K562 (cell line): ENCODE results near the gene DEDD. TPM values are rescaled to one million over a fixed set of nuclear protein-coding genes. Genes with fewer than 3 reads are reported as not detected.

Experiments used
- BCLAF1 ChIP-seq, 2 experiments: fragments of 450-650 bp in 1 of 2; IDR thresholded peaks; 2 replicates each; pipeline ENCODE4 v1.6.1; 2011 to 2017; ENCODE audit warnings: low read depth in 2 of 2, antibody characterized with exemption in 1 of 2, borderline replicate concordance in 1 of 2, low read length in 1 of 2, mild to moderate bottlenecking in 1 of 2, mixed read lengths in 1 of 2; ENCODE audit not compliant: control insufficient read depth in 1 of 2
- FOS ChIP-seq: IDR thresholded peaks from 3 replicates; pipeline ENCODE4 v1.6.1; 2011; ENCODE audit not compliant: insufficient read length; ENCODE audit errors: extremely low read depth
- FOSL1 ChIP-seq: fragments of 200-800 bp; sonication (Bioruptor generic); conservative IDR thresholded peaks from 2 replicates; pipeline ENCODE4 v1.6.1; 2016; ENCODE audit warnings: missing genetic modification characterization, missing compliant biosample characterization
- KDM5B ChIP-seq: fragments of 200-600 bp; sonication (generic); IDR thresholded peaks from 2 replicates; pipeline ENCODE4 v1.6.1; 2012; ENCODE audit warnings: low read depth, mild to moderate bottlenecking, moderate library complexity, low read length, control low read depth, inconsistent platforms; ENCODE audit not compliant: insufficient replicate concordance
- PCBP2 ChIP-seq: fragments of 200-400 bp; formaldehyde crosslinking; IDR thresholded peaks from 2 replicates; pipeline ENCODE4 v1.6.1; 2018; ENCODE audit warnings: low read length, low read depth, mild to moderate bottlenecking, moderate library complexity; ENCODE audit not compliant: poor library complexity, severe bottlenecking
- RBM25 ChIP-seq: fragments of 200-400 bp; formaldehyde crosslinking; IDR thresholded peaks from 2 replicates; pipeline ENCODE4 v1.6.1; 2018; ENCODE audit warnings: low read length, low read depth, moderate library complexity; ENCODE audit not compliant: severe bottlenecking
- RREB1 ChIP-seq: fragments of 250-450 bp; sonication (Bioruptor Pico); IDR thresholded peaks from 2 replicates; pipeline ENCODE4 v1.4.0; 2020
- SRF ChIP-seq, 2 experiments: fragments of 250-450, 450-650 bp in 1 of 2; sonication (Bioruptor Pico) in 1 of 2; sonication (generic) in 1 of 2; formaldehyde crosslinking; IDR thresholded peaks; 2 replicates each; pipeline versions ENCODE4 v1.5.0 to v1.5.1; 2020 to 2022; ENCODE audit warnings: mild to moderate bottlenecking in 1 of 2, missing genetic modification reagents in 1 of 2
- TAL1 ChIP-seq: fragments of 450-650 bp; IDR thresholded peaks from 2 replicates; pipeline ENCODE4 v1.6.1; 2016; ENCODE audit warnings: mild to moderate bottlenecking
- ZBTB49 ChIP-seq: sonication (generic); formaldehyde crosslinking; IDR thresholded peaks from 2 replicates; pipeline ENCODE4 v1.8.0; 2022; ENCODE audit warnings: missing genetic modification reagents, mild to moderate bottlenecking, borderline replicate concordance
- polyA plus RNA-seq, 8 experiments: library from polyadenylated mRNA; depleted of rRNA in 4 of 8; stranded (reverse) in 5 of 8; unstranded in 3 of 8; fragments of >200 nt; fragmentation: Nextera tagmentation in 2 of 8; fragmentation: Illumina TruSeq in 1 of 8; extraction: Ambion mirVana in 2 of 8; extraction: Trizol in 1 of 8; gene quantifications; 2 replicates each; pipeline versions ENCODE4 v1.2.1 to v1.2.3, GENCODE V29; 2011 to 2014; ENCODE audit warnings: inconsistent platforms in 1 of 8, missing spikeins in 1 of 8
- total RNA-seq, 7 experiments: library from RNA; depleted of rRNA in 6 of 7; stranded (reverse); fragments of >200 nt in 6 of 7; fragmentation: Illumina TruSeq in 2 of 7; extraction: Trizol in 2 of 7; gene quantifications; 2 replicates each; pipeline versions ENCODE4 v1.2.1 to v1.2.3, GENCODE V29; 2011 to 2021; ENCODE audit warnings: low replicate concordance in 1 of 7

Gene DEDD
- total and polyA plus RNA-seq, 9 of the 15 experiments (the other 6 are each of a cell fraction or from before 2014, with no cell fraction given), result 11.6 to 41.0 (median 16.8) TPM

- TF ChIP-seq FOS (no peak), BCLAF1 (IDR thresholded peaks at IDR 0.05; ENCODE audit: borderline replicate concordance in 1 of 2, control insufficient read depth in 1 of 2, low read depth in 2 of 2, low read length in 1 of 2) (no peak), TAL1 (no peak), RREB1 (CRISPR knock-in tag) (no peak), SRF (CRISPR knock-in tag; IDR thresholded peaks at IDR 0.05) (no peak), PCBP2 (no peak), FOSL1 (tag) (peak; percentile 91), ZBTB49 (CRISPR knock-in tag) (no peak), KDM5B (no peak), RBM25 (no peak)
Observed at GRCh38 chr1:161132410-161133219, at the start of gene DEDD (continued).
